Measurements from ENCODE around the gene C15orf40. TPM values are rescaled to one million over a fixed set of nuclear protein-coding genes. Genes with fewer than 3 reads are reported as not detected.
"Not testable (repeated sequence)": the region's sequence is repeated elsewhere in the genome, so short reads cannot be mapped to it uniquely, and the experiment has no call there.

C15orf40 gene
- total and polyA plus RNA-seq, 9 donors: 8.4 to 27.4 (median 18.0) TPM

GRCh38 chr15:83046558-83047127 lies 35.2 kb upstream of the C15orf40 start:
- H3K4me1 ChIP-seq (ENCODE audit: insufficient read depth): no peaks in the 10 kb centered on the region

GRCh38 chr15:83044156-83044555 lies 32.7 kb upstream of the C15orf40 start:
- WGBS, 3 donors: 95 to 96% (median 95%) methylated on average over 12 of the region's 12 CpGs
- H3K36me3 ChIP-seq: no peaks in the 10 kb centered on the region
- H3K4me3 ChIP-seq: no peak overlapping the region
- DNase-seq: no peak
- no peaks in the 10 kb centered on the region for H3K27me3 ChIP-seq
- intact Hi-C loops (cut with DNase I): no loop called here
- TF ChIP-seq, protein P1, sequence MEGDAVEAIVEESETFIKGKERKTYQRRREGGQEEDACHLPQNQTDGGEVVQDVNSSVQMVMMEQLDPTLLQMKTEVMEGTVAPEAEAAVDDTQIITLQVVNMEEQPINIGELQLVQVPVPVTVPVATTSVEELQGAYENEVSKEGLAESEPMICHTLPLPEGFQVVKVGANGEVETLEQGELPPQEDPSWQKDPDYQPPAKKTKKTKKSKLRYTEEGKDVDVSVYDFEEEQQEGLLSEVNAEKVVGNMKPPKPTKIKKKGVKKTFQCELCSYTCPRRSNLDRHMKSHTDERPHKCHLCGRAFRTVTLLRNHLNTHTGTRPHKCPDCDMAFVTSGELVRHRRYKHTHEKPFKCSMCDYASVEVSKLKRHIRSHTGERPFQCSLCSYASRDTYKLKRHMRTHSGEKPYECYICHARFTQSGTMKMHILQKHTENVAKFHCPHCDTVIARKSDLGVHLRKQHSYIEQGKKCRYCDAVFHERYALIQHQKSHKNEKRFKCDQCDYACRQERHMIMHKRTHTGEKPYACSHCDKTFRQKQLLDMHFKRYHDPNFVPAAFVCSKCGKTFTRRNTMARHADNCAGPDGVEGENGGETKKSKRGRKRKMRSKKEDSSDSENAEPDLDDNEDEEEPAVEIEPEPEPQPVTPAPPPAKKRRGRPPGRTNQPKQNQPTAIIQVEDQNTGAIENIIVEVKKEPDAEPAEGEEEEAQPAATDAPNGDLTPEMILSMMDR (IDR thresholded peaks at IDR 0.05): no peak
- TF ChIP-seq EP300 (IDR thresholded peaks at IDR 0.05): no peak
- no peak for TF ChIP-seq POLR2A (IDR thresholded peaks at IDR 0.05)
- no peaks in the 10 kb centered on the region for H3K4me1 ChIP-seq (ENCODE audit: insufficient read depth)
- H3K9me3 ChIP-seq: no peaks in the 10 kb centered on the region
- no peak overlapping the region for H3K27ac ChIP-seq

More at GRCh38 chr15:83046558-83047127, 35.2 kb upstream of the C15orf40 start:
- Histone ChIP-seq H3K9me3 (no peaks in the 10 kb centered on the region), H3K27me3 (no peaks in the 10 kb centered on the region), H3K4me3 (no peak overlapping the region), H3K36me3 (no peaks in the 10 kb centered on the region), H3K27ac (no peak overlapping the region)
- DNase-seq: no peak
- intact Hi-C loops (cut with DNase I): no loop called here
- WGBS, 3 donors: 44 to 47% (median 46%) methylated on average over 3 of the region's 3 CpGs
- TF ChIP-seq POLR2A (IDR thresholded peaks at IDR 0.05) (no peak), EP300 (IDR thresholded peaks at IDR 0.05) (no peak)
- TF ChIP-seq, protein P1 (IDR thresholded peaks at IDR 0.05): no peak

GRCh38 chr15:83039206-83039605 lies 27.8 kb upstream of the C15orf40 start:
- Histone ChIP-seq H3K36me3 (no peaks in the 10 kb centered on the region), H3K4me3 (no peak overlapping the region), H3K27ac (no peak overlapping the region), H3K4me1 (ENCODE audit: insufficient read depth) (no peaks in the 10 kb centered on the region), H3K9me3 (no peaks in the 10 kb centered on the region), H3K27me3 (no peaks in the 10 kb centered on the region)
- TF ChIP-seq EP300 (IDR thresholded peaks at IDR 0.05): no peak
- TF ChIP-seq POLR2A (IDR thresholded peaks at IDR 0.05): no peak
- TF ChIP-seq, protein P1 (IDR thresholded peaks at IDR 0.05): no peak
- DNase-seq: no peak
- WGBS, 3 donors: 3 to 9% (median 8%) methylated on average over 1 of the region's 1 CpG
- intact Hi-C loops (cut with DNase I): no loop called here

GRCh38 chr15:83036253-83036652 lies 24.8 kb upstream of the C15orf40 start:
- no peak overlapping the region for H3K27ac ChIP-seq
- 95 to 96% (median 96%) methylated on average over 6 of the region's 6 CpGs for WGBS, 3 donors
- H3K4me3 ChIP-seq: no peak overlapping the region
- no peak for TF ChIP-seq POLR2A (IDR thresholded peaks at IDR 0.05)
- TF ChIP-seq, protein P1 (IDR thresholded peaks at IDR 0.05): no peak
- TF ChIP-seq EP300 (IDR thresholded peaks at IDR 0.05): no peak
- no peak for DNase-seq
- no peaks in the 10 kb centered on the region for H3K9me3 ChIP-seq
- no peaks in the 10 kb centered on the region for H3K36me3 ChIP-seq
- no peaks in the 10 kb centered on the region for H3K4me1 ChIP-seq (ENCODE audit: insufficient read depth)
- intact Hi-C loops (cut with DNase I): no loop called here
- H3K27me3 ChIP-seq: no peaks in the 10 kb centered on the region

DNA sequence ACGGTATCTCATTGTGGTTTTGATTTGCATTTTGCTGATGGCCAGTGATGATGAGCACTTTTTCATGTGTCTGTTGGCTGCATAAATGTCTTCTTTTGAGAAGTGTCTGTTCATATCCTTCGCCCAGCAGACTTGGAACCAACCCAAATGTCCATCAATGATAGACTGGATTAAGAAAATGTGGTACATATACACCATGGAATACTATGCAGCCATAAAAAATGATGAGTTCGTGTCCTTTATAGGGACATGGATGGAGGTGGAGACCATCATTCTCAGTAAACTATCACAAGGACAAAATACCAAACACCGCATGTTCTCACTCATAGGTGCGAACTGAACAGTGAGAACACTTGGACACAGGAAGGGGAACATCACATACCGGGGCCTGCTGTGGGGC lies 19.8 kb upstream of the C15orf40 start:
- 97 to 99% (median 98%) methylated on average over 6 of the region's 6 CpGs for WGBS, 3 donors
- H3K27ac ChIP-seq; DNase-seq; H3K9me3 ChIP-seq; H3K4me1 ChIP-seq (ENCODE audit: insufficient read depth); H3K36me3 ChIP-seq; intact Hi-C loops (cut with DNase I); H3K4me3 ChIP-seq; H3K27me3 ChIP-seq: not testable (repeated sequence)

Data from ovary (tissue), 9 donors.